HG02973 (cell line): Measurements from ENCODE around the gene MYG1.
A peak's percentile ranks its signal among the peaks of the same experiment; 100 is the strongest.

Experiments used
- ATAC-seq: cut with Tn5 transposase; IDR thresholded peaks from one replicate; pipeline ENCODE4 v1.9.1; 2021; ENCODE audit warnings: moderate library complexity; ENCODE audit not compliant: unreplicated experiment

The MYG1 gene

GRCh38 chr12:53299454-53300180 is at the start of gene MYG1:
TSS of gene MYG1 (plus strand) at chr12:53299695. CDS start at chr12:53299738, 43 bp downstream.
- ATAC-seq, result peak; percentile 59

- peak; percentile 59 for ATAC-seq
Measured at GRCh38 chr12:53251477-53252348, 47.8 kb upstream of the MYG1 start.

GRCh38 chr12:53252349-53252916 is 47.1 kb upstream of the MYG1 start:
- ATAC-seq, result no peak

- no peak for ATAC-seq
Measured at GRCh38 chr12:53253298-53253697, 46.2 kb upstream of the MYG1 start.

- ATAC-seq, result no peak
Measured at GRCh38 chr12:53254816-53255545, 44.5 kb upstream of the MYG1 start.

- no peak for ATAC-seq
Measured at GRCh38 chr12:53255996-53256395, 43.5 kb upstream of the MYG1 start.

- no peak for ATAC-seq
Measured at GRCh38 chr12:53258541-53259539, 40.7 kb upstream of the MYG1 start.

GRCh38 chr12:53259891-53260290 is 39.6 kb upstream of the MYG1 start:
- no peak for ATAC-seq

GRCh38 chr12:53265783-53266182 is 33.7 kb upstream of the MYG1 start:
- no peak for ATAC-seq

GRCh38 chr12:53267306-53267998 is 32.0 kb upstream of the MYG1 start:
- ATAC-seq, result no peak

- ATAC-seq, result peak; percentile 75
Measured at GRCh38 chr12:53267999-53268629, 31.4 kb upstream of the MYG1 start, which contains the start of gene ESPL1. TSS of gene ESPL1 (plus strand) at chr12:53268299. CDS start at chr12:53268767, 468 bp downstream.

- no peak for ATAC-seq
Measured at GRCh38 chr12:53268630-53269562, 30.6 kb upstream of the MYG1 start.

- ATAC-seq, result no peak
Measured at GRCh38 chr12:53274445-53274844, 25.1 kb upstream of the MYG1 start.

GRCh38 chr12:53276511-53276910 is 23.0 kb upstream of the MYG1 start:
- ATAC-seq, result no peak

GRCh38 chr12:53277981-53278380 is 21.5 kb upstream of the MYG1 start:
- ATAC-seq, result no peak

GRCh38 chr12:53279283-53279869 is 20.1 kb upstream of the MYG1 start:
- no peak for ATAC-seq

- no peak for ATAC-seq
Measured at GRCh38 chr12:53279888-53280498, 19.5 kb upstream of the MYG1 start.
